ENCODE measurements around the gene DAGLB.

Gene DAGLB

GRCh38 chr7:6430271-6430940 is 17.3 kb downstream of the DAGLB start:
- no peak overlapping the region for H3K27ac ChIP-seq (ENCODE audit: low read depth, low read length)
- no peaks in the 10 kb centered on the region for H3K9me3 ChIP-seq (ENCODE audit: control insufficient read depth, insufficient read depth, low read length)
- H3K27me3 ChIP-seq (ENCODE audit: control insufficient read depth, insufficient read depth, low read length): no peaks in the 10 kb centered on the region
- no peak overlapping the region for H3K4me3 ChIP-seq (ENCODE audit: low read depth, low read length)
- no peaks in the 10 kb centered on the region for H3K4me1 ChIP-seq (ENCODE audit: control insufficient read depth, insufficient read depth, low read length)
- H3K9ac ChIP-seq (ENCODE audit: low read depth, low read length): no peak overlapping the region
- H3K36me3 ChIP-seq (ENCODE audit: control insufficient read depth, insufficient read depth, low read length): peaks cover 84% of the 10 kb centered on the region

GRCh38 chr7:6425948-6426347 is 21.8 kb downstream of the DAGLB start:
- H3K4me1 ChIP-seq (ENCODE audit: control insufficient read depth, insufficient read depth, low read length): no peaks in the 10 kb centered on the region
- no peak overlapping the region for H3K4me3 ChIP-seq (ENCODE audit: low read depth, low read length)
- 0 out of 2 replicates have a peak, but pooled peaks cover 3% of the 10 kb centered on the region for H3K9me3 ChIP-seq (ENCODE audit: control insufficient read depth, insufficient read depth, low read length)
- H3K36me3 ChIP-seq (ENCODE audit: control insufficient read depth, insufficient read depth, low read length): peaks cover 85% of the 10 kb centered on the region
- no peak overlapping the region for H3K9ac ChIP-seq (ENCODE audit: low read depth, low read length)
- no peak overlapping the region for H3K27ac ChIP-seq (ENCODE audit: low read depth, low read length)
- no peaks in the 10 kb centered on the region for H3K27me3 ChIP-seq (ENCODE audit: control insufficient read depth, insufficient read depth, low read length)

- Histone ChIP-seq H3K27ac (ENCODE audit: low read depth, low read length) (no peak overlapping the region), H3K4me1 (ENCODE audit: control insufficient read depth, insufficient read depth, low read length) (no peaks in the 10 kb centered on the region), H3K9ac (ENCODE audit: low read depth, low read length) (no peak overlapping the region)
Observed at GRCh38 chr7:6423942-6424701, 23.6 kb downstream of the DAGLB start.

GRCh38 chr7:6422926-6423632 is 24.7 kb downstream of the DAGLB start:
- H3K4me1 ChIP-seq (ENCODE audit: control insufficient read depth, insufficient read depth, low read length): no peaks in the 10 kb centered on the region
- H3K4me3 ChIP-seq (ENCODE audit: low read depth, low read length): no peak overlapping the region
- H3K27me3 ChIP-seq (ENCODE audit: control insufficient read depth, insufficient read depth, low read length): no peaks in the 10 kb centered on the region
- 0 out of 2 replicates have a peak, but pooled peaks cover 3% of the 10 kb centered on the region for H3K9me3 ChIP-seq (ENCODE audit: control insufficient read depth, insufficient read depth, low read length)
- peaks cover 83% of the 10 kb centered on the region for H3K36me3 ChIP-seq (ENCODE audit: control insufficient read depth, insufficient read depth, low read length)
- H3K27ac ChIP-seq (ENCODE audit: low read depth, low read length): no peak overlapping the region
- no peak overlapping the region for H3K9ac ChIP-seq (ENCODE audit: low read depth, low read length)

More at GRCh38 chr7:6423942-6424701, 23.6 kb downstream of the DAGLB start:
- peaks cover 91% of the 10 kb centered on the region for H3K36me3 ChIP-seq (ENCODE audit: control insufficient read depth, insufficient read depth, low read length)
- 0 out of 2 replicates have a peak, but pooled peaks cover 3% of the 10 kb centered on the region for H3K9me3 ChIP-seq (ENCODE audit: control insufficient read depth, insufficient read depth, low read length)
- no peak overlapping the region for H3K4me3 ChIP-seq (ENCODE audit: low read depth, low read length)
- H3K27me3 ChIP-seq (ENCODE audit: control insufficient read depth, insufficient read depth, low read length): no peaks in the 10 kb centered on the region

- no peak overlapping the region for H3K4me3 ChIP-seq (ENCODE audit: low read depth, low read length)
- 0 out of 2 replicates have a peak, but pooled peaks cover 3% of the 10 kb centered on the region for H3K9me3 ChIP-seq (ENCODE audit: control insufficient read depth, insufficient read depth, low read length)
- no peak overlapping the region for H3K9ac ChIP-seq (ENCODE audit: low read depth, low read length)
- no peaks in the 10 kb centered on the region for H3K27me3 ChIP-seq (ENCODE audit: control insufficient read depth, insufficient read depth, low read length)
- peaks cover 80% of the 10 kb centered on the region for H3K36me3 ChIP-seq (ENCODE audit: control insufficient read depth, insufficient read depth, low read length)
- no peak overlapping the region for H3K27ac ChIP-seq (ENCODE audit: low read depth, low read length)
- no peaks in the 10 kb centered on the region for H3K4me1 ChIP-seq (ENCODE audit: control insufficient read depth, insufficient read depth, low read length)
Observed at GRCh38 chr7:6422095-6422494, 25.7 kb downstream of the DAGLB start.

- no peak overlapping the region for H3K9ac ChIP-seq (ENCODE audit: low read depth, low read length)
- H3K9me3 ChIP-seq (ENCODE audit: control insufficient read depth, insufficient read depth, low read length): 0 out of 2 replicates have a peak, but pooled peaks cover 3% of the 10 kb centered on the region
- H3K36me3 ChIP-seq (ENCODE audit: control insufficient read depth, insufficient read depth, low read length): peaks cover 82% of the 10 kb centered on the region
- no peaks in the 10 kb centered on the region for H3K27me3 ChIP-seq (ENCODE audit: control insufficient read depth, insufficient read depth, low read length)
- H3K4me1 ChIP-seq (ENCODE audit: control insufficient read depth, insufficient read depth, low read length): no peaks in the 10 kb centered on the region
- no peak overlapping the region for H3K27ac ChIP-seq (ENCODE audit: low read depth, low read length)
- H3K4me3 ChIP-seq (ENCODE audit: low read depth, low read length): no peak overlapping the region
Observed at GRCh38 chr7:6420680-6421079, 27.1 kb downstream of the DAGLB start.

- H3K4me3 ChIP-seq (ENCODE audit: low read depth, low read length): no peak overlapping the region
- H3K4me1 ChIP-seq (ENCODE audit: control insufficient read depth, insufficient read depth, low read length): no peaks in the 10 kb centered on the region
- peaks cover 80% of the 10 kb centered on the region for H3K36me3 ChIP-seq (ENCODE audit: control insufficient read depth, insufficient read depth, low read length)
- H3K9ac ChIP-seq (ENCODE audit: low read depth, low read length): no peak overlapping the region
- no peaks in the 10 kb centered on the region for H3K27me3 ChIP-seq (ENCODE audit: control insufficient read depth, insufficient read depth, low read length)
- 0 out of 2 replicates have a peak, but pooled peaks cover 3% of the 10 kb centered on the region for H3K9me3 ChIP-seq (ENCODE audit: control insufficient read depth, insufficient read depth, low read length)
- H3K27ac ChIP-seq (ENCODE audit: low read depth, low read length): no peak overlapping the region
Observed at GRCh38 chr7:6419310-6419773, 28.4 kb downstream of the DAGLB start.

- Histone ChIP-seq H3K9me3 (ENCODE audit: control insufficient read depth, insufficient read depth, low read length) (0 out of 2 replicates have a peak, but pooled peaks cover 3% of the 10 kb centered on the region), H3K4me1 (ENCODE audit: control insufficient read depth, insufficient read depth, low read length) (no peaks in the 10 kb centered on the region), H3K27me3 (ENCODE audit: control insufficient read depth, insufficient read depth, low read length) (no peaks in the 10 kb centered on the region), H3K4me3 (ENCODE audit: low read depth, low read length) (no peak overlapping the region), H3K27ac (ENCODE audit: low read depth, low read length) (no peak overlapping the region), H3K36me3 (ENCODE audit: control insufficient read depth, insufficient read depth, low read length) (peaks cover 78% of the 10 kb centered on the region), H3K9ac (ENCODE audit: low read depth, low read length) (no peak overlapping the region)
Observed at GRCh38 chr7:6417408-6417807, 30.3 kb downstream of the DAGLB start.

- H3K4me3 ChIP-seq (ENCODE audit: low read depth, low read length): no peak overlapping the region
- H3K27ac ChIP-seq (ENCODE audit: low read depth, low read length): peak overlapping the region; percentile 37
- H3K27me3 ChIP-seq (ENCODE audit: control insufficient read depth, insufficient read depth, low read length): no peaks in the 10 kb centered on the region
- H3K4me1 ChIP-seq (ENCODE audit: control insufficient read depth, insufficient read depth, low read length): no peaks in the 10 kb centered on the region
- no peak overlapping the region for H3K9ac ChIP-seq (ENCODE audit: low read depth, low read length)
- H3K36me3 ChIP-seq (ENCODE audit: control insufficient read depth, insufficient read depth, low read length): peaks cover 78% of the 10 kb centered on the region
- 0 out of 2 replicates have a peak, but pooled peaks cover 1% of the 10 kb centered on the region for H3K9me3 ChIP-seq (ENCODE audit: control insufficient read depth, insufficient read depth, low read length)
Observed at GRCh38 chr7:6416516-6417145, 31.1 kb downstream of the DAGLB start.

GRCh38 chr7:6413637-6414036 is 34.1 kb downstream of the DAGLB start:
- H3K4me1 ChIP-seq (ENCODE audit: control insufficient read depth, insufficient read depth, low read length): no peaks in the 10 kb centered on the region; the same call in 1 of the 2 replicates
- no peak overlapping the region for H3K27ac ChIP-seq (ENCODE audit: low read depth, low read length)
- H3K9me3 ChIP-seq (ENCODE audit: control insufficient read depth, insufficient read depth, low read length): no peaks in the 10 kb centered on the region
- H3K27me3 ChIP-seq (ENCODE audit: control insufficient read depth, insufficient read depth, low read length): no peaks in the 10 kb centered on the region
- no peak overlapping the region for H3K4me3 ChIP-seq (ENCODE audit: low read depth, low read length)
- peaks cover 83% of the 10 kb centered on the region for H3K36me3 ChIP-seq (ENCODE audit: control insufficient read depth, insufficient read depth, low read length)
- no peak overlapping the region for H3K9ac ChIP-seq (ENCODE audit: low read depth, low read length)

Measured in HUES48 (cell line).